ENCODE data around the gene MRPL55.
A peak's percentile ranks its signal among the peaks of the same experiment; 100 is the strongest.

Gene MRPL55

DNA sequence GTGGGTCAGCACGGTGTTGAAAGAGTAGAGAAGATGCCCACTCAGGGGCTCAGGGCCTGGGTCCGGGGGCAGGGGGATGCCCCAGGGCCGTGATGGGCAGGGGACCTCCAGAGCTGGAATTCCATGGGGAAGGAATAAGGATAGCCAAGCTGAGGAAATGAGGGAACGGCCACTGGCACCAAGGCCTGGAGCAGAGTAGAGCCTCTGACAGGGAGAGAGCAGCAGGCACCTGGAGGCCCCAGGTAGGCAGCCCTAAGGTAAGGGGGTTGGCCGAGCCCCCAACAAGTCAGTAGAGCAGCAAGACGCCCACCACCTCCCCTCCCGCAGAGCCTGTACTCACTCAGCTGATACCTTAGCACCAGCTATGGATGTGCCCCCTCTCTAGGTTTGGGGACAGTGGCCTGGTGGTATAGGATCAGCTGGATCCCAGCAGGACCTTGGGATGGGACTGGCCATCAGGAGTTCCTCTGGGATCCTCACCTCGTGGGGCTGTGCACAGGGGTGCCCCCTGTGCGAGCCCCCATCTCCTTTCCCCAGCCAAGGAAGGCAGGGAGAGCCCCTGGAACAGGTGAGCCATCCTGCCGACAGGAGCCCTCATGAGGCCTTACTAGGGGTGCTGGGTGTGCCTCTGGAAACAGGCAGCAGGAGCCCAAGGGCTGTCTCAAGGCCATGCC, 47.6 kb downstream of the MRPL55 start:
- H3K4me3 ChIP-seq (ENCODE audit: low read depth, low read length), result no peak overlapping the region
- TF ChIP-seq CTCF (IDR thresholded peaks at IDR 0.05; ENCODE audit: low read depth, low read length), result no peak

GRCh38 chr1:228060458-228061190, 48.5 kb downstream of the MRPL55 start:
- peak overlapping the region; percentile 9 for H3K4me3 ChIP-seq (ENCODE audit: low read depth, low read length)
- no peak for TF ChIP-seq CTCF (IDR thresholded peaks at IDR 0.05; ENCODE audit: low read depth, low read length)

DNA sequence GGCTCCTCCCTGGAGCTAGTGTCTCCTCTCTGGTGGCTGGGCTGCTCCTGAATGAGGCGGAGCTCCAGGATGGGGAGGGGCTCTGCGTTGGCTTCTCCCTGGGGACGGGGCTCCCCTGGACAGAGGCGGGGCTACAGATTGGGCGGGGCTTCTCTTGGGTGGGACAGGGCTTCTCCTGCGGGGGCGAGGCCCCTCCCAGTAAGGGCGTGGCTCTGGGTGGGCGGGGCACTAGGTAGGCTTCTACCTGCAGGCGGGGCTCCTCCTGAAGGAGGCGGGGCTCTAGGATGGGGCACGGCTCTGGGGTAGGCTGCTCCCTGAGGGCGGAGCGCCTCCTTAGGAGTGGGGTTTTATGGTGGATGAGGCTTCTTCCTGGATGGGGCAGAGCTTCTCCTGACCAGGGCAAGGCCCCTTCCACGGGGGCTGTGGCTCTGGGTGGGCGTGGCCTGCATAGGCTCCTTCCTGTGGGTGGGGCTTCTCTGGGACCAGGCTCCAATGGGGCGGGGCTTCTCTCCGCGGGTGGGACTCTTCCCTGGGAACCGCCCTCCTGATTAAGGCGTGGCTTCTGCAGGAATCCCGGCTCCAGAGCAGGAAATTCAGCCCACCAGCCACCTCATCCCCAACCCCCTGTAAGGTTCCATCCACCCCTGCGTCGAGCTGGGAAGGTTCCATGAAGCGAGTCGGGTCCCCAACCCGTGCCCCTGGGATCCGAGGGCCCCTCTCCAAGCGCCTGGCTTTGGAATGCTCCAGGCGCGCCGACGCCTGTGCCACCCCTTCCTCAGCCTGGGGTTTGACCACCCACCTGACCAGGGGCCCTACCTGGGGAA, 49.3 kb downstream of the MRPL55 start:
- no peak for TF ChIP-seq CTCF (IDR thresholded peaks at IDR 0.05; ENCODE audit: low read depth, low read length)
- peak overlapping the region; percentile 9 for H3K4me3 ChIP-seq (ENCODE audit: low read depth, low read length)

DNA sequence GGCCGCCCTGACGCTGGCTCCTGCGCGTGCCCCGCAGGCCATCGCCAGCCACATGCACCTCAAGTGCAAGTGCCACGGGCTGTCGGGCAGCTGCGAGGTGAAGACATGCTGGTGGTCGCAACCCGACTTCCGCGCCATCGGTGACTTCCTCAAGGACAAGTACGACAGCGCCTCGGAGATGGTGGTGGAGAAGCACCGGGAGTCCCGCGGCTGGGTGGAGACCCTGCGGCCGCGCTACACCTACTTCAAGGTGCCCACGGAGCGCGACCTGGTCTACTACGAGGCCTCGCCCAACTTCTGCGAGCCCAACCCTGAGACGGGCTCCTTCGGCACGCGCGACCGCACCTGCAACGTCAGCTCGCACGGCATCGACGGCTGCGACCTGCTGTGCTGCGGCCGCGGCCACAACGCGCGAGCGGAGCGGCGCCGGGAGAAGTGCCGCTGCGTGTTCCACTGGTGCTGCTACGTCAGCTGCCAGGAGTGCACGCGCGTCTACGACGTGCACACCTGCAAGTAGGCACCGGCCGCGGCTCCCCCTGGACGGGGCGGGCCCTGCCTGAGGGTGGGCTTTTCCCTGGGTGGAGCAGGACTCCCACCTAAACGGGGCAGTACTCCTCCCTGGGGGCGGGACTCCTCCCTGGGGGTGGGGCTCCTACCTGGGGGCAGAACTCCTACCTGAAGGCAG, 50.0 kb downstream of the MRPL55 start:
- no peak for TF ChIP-seq CTCF (IDR thresholded peaks at IDR 0.05; ENCODE audit: low read depth, low read length)
- no peak overlapping the region for H3K4me3 ChIP-seq (ENCODE audit: low read depth, low read length)

DNA sequence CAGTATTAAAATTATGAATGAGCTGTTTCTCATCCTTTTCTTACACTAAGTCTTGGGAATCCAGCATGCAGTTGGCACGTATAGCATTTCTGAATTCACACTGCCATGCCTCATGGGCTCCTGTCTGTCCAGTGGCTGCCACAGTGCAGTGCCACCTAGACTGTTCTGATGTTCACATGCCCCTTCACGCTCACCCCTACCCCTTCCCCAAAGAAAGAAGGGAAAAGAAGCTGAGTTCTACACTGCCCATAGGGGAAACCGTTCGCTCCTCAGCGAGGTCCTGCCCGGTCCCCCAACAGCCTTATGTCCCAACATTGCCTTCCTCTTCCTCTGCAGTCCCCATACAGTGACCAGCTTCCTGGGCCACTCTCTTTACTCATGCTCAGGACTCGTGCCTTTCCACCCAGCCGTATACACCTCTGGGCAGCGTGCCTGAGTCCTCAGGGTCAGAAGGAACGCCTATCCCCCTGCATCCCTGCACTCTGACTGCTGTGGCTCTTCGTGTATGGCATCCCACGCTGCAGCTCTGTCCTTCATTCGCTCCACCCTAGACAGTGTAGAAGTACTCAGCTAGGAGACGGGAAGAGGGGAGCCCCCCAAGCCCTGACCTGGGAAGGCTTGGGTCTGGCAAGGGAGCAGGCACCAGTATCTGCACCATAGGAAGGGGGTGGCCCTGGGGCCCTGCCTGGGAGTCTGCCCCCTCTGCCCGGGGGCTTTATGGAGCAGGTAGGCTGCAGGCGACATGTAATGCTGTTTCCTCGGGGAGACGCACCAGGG, 50.7 kb downstream of the MRPL55 start:
- TF ChIP-seq CTCF (IDR thresholded peaks at IDR 0.05; ENCODE audit: low read depth, low read length), result no peak
- no peak overlapping the region for H3K4me3 ChIP-seq (ENCODE audit: low read depth, low read length)
